Dermis microvascular lymphatic vessel endothelial cell (primary cell): ENCODE data around the gene C1orf226. TPM values are rescaled to one million over a fixed set of nuclear protein-coding genes. Genes with fewer than 3 reads are reported as not detected.
"Not testable (repeated sequence)": the region's sequence is repeated elsewhere in the genome, so short reads cannot be mapped to it uniquely, and the experiment has no call there.

Experiments
- DNase-seq, 2 donors: peaks; one replicate each; pipeline versions ENCODE4 v3.0.0 to v3.0.0-alpha.2; 2010; ENCODE audit warnings: low read depth in 2 of 2
- total RNA-seq: library from RNA; depleted of rRNA; stranded (reverse); fragments of >200 nt; gene quantifications from 2 replicates; pipeline ENCODE4 v1.2.1, GENCODE V29; 2014

Gene C1orf226
- total RNA-seq, 1 donor from 2014 or later = under 0.01 TPM

- peak; percentile 22 to 63 for DNase-seq
These were observed 24.3 kb downstream of the C1orf226 start for GRCh38 chr1:162405800-162406199.

- peak in 1 of 2 donors; percentile 36 for DNase-seq
These were observed 25.3 kb downstream of the C1orf226 start for GRCh38 chr1:162406811-162407210.

GRCh38 chr1:162407539-162407938, 26.0 kb downstream of the C1orf226 start:
- no peak for DNase-seq

GRCh38 chr1:162412002-162412401, 30.5 kb downstream of the C1orf226 start, which contains the start of gene SH2D1B:
Gene SH2D1B (minus strand): TSS chr1:162412136. CDS start chr1:162412016, 120 bp downstream.
- DNase-seq = peak in 1 of 2 donors; percentile 32

- DNase-seq = no peak
These were observed 34.7 kb downstream of the C1orf226 start for GRCh38 chr1:162416215-162416614.

GRCh38 chr1:162416909-162417308, 35.4 kb downstream of the C1orf226 start:
- DNase-seq = no peak

GRCh38 chr1:162417650-162418049, 36.1 kb downstream of the C1orf226 start:
- no peak for DNase-seq

GRCh38 chr1:162418584-162418983, 37.1 kb downstream of the C1orf226 start:
- not testable (repeated sequence) for DNase-seq

GRCh38 chr1:162419450-162419931, 38.0 kb downstream of the C1orf226 start:
- DNase-seq = not testable (repeated sequence)

GRCh38 chr1:162420120-162420519, 38.6 kb downstream of the C1orf226 start:
- no peak for DNase-seq

GRCh38 chr1:162421258-162422164, 40.0 kb downstream of the C1orf226 start:
- peak in 1 of 2 donors; percentile 37 for DNase-seq

GRCh38 chr1:162422662-162423375, 41.3 kb downstream of the C1orf226 start:
- no peak for DNase-seq

- no peak for DNase-seq
These were observed 49.1 kb downstream of the C1orf226 start for GRCh38 chr1:162430583-162430982.

GRCh38 chr1:162432977-162433713, 51.6 kb downstream of the C1orf226 start:
- DNase-seq = not testable (repeated sequence)

Other genes with a start within 250 kb of the C1orf226 start
- not detected in 2 replicates for gene SPATA46, start 4.9 kb upstream of the C1orf226 start, total RNA-seq
- 0.13 TPM in 1 of 2 replicates, not detected in the other for gene SH2D1B, start 30.4 kb downstream of the C1orf226 start, total RNA-seq
- gene UHMK1, start 116.1 kb downstream of the C1orf226 start, total RNA-seq = 43.5 and 46.4 TPM in 2 replicates
- 39.3 and 44.0 TPM in 2 replicates for gene UAP1, start 180.0 kb downstream of the C1orf226 start, total RNA-seq